Lower lobe of right lung (tissue), 2 donors: ENCODE measurements around the gene TMPRSS2. TPM values are rescaled to one million over a fixed set of nuclear protein-coding genes. Genes with fewer than 3 reads are reported as not detected.

ENCODE experiments used
- ATAC-seq, 2 donors: fragments of 200-7000 bp; cut with Tn5 transposase; one replicate each; pipeline ENCODE4 v1.9.1; 2020 to 2022; ENCODE audit warnings: mild to moderate bottlenecking in 2 of 2, moderate library complexity in 2 of 2
- DNase-seq: peaks from one replicate; pipeline ENCODE4 v3.0.0-alpha.2; 2020
- H3K27ac ChIP-seq: fragments of 200-600 bp; one replicate; pipeline ENCODE4 v1.8.0; 2022
- H3K27me3 ChIP-seq: fragments of 200-600 bp; one replicate; pipeline ENCODE4 v1.8.0; 2022; ENCODE audit warnings: low read depth
- H3K36me3 ChIP-seq: fragments of 200-600 bp; one replicate; pipeline ENCODE4 v1.8.0; 2022; ENCODE audit warnings: mild to moderate bottlenecking
- H3K4me1 ChIP-seq: fragments of 200-600 bp; one replicate; pipeline ENCODE4 v1.8.0; 2022
- H3K4me3 ChIP-seq: fragments of 200-600 bp; one replicate; pipeline ENCODE4 v1.8.0; 2022; ENCODE audit warnings: mild to moderate bottlenecking
- H3K9me3 ChIP-seq: fragments of 200-600 bp; one replicate; pipeline ENCODE4 v1.8.0; 2022
- CTCF ChIP-seq: fragments of 200-600 bp; IDR thresholded peaks from one replicate; pipeline ENCODE4 v1.8.0; 2022; ENCODE audit warnings: antibody characterized with exemption, mild to moderate bottlenecking
- intact Hi-C: fragments of 100-400 bp; cut with DNase I; formaldehyde crosslinking; loops from one replicate; pipeline ENCODE4 v1.11.0; 2022
- total RNA-seq: library from RNA; stranded (reverse); fragmentation: NEBNext Ultra II Directional; extraction: Animal tissue kit (Norgen Biotek cat#: 25700); gene quantifications from one replicate; pipeline ENCODE4 v1.2.1, GENCODE V29; 2021
- donor health status: DM: no; HTN: yes; CAD: no; lungs with severe emphysema.

TMPRSS2 gene
- total RNA-seq, 1 donor from 2014 or later, result 87.7 TPM

- Histone ChIP-seq H3K4me3 (no peak overlapping the region), H3K27ac (no peak overlapping the region), H3K4me1 (no peaks in the 10 kb centered on the region), H3K27me3 (no peaks in the 10 kb centered on the region), H3K9me3 (peaks cover 5% of the 10 kb centered on the region), H3K36me3 (peaks cover 94% of the 10 kb centered on the region)
- intact Hi-C loops, result no loop called here
- no peak for TF ChIP-seq CTCF
- DNase-seq (no peak), ATAC-seq (peak in 1 of 2 donors; percentile 73)
Measured at GRCh38 chr21:41433566-41433965, 74.4 kb downstream of the TMPRSS2 start.

DNA sequence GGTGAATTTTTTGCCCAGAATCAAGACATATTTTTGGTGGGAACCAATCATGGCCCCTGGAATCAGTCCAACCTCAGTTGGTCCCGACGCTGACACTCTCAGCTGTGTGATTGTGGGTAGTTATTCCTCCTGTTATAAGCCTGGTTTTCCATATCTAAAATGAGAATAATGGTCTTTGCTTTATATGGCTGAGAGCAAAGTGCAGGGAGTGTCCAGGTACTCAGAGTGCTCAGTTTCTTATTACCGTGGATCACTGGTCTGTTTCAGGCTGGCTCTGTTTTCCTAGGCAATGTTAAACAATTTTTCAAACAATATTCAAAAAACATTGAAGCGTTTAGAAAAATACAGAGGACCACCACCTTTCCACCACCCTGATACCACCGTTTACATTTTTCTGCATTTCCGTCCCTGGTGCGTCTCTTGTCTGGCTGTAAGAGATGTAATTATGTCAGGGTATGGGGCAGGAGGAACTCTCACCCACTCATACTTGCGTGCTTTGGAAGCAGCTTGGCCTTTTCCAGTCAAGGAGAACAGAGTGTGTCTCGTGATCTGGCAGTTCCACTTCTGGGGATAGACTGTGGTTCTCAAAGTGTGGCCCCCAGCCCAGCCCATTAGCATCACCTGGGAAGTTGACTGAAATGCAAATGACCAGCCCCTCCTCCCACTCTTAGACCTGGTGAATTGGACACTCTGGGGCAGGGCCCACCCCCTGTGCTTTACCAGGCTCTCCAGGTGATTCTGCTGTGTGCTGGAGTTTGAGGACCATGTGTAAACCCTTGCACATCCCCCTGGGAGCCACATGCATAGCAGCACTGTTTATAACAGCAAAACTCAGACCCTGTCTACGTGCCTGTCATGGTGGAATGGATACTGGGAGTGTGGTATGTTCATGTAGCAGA is 75.1 kb downstream of the TMPRSS2 start:
- Histone ChIP-seq H3K9me3 (peaks cover 5% of the 10 kb centered on the region), H3K4me3 (no peak overlapping the region), H3K36me3 (peaks cover 94% of the 10 kb centered on the region), H3K27me3 (no peaks in the 10 kb centered on the region), H3K4me1 (no peaks in the 10 kb centered on the region), H3K27ac (no peak overlapping the region)
- ATAC-seq (peak in 1 of 2 donors; percentile 22), DNase-seq (no peak)
- intact Hi-C loops, result no loop called here
- TF ChIP-seq CTCF, result no peak

- H3K4me1 ChIP-seq, result peaks cover 8% of the 10 kb centered on the region
- peaks cover 5% of the 10 kb centered on the region for H3K9me3 ChIP-seq
- H3K27me3 ChIP-seq, result no peaks in the 10 kb centered on the region
- intact Hi-C loops, result no loop called here
- H3K36me3 ChIP-seq, result peaks cover 86% of the 10 kb centered on the region
- TF ChIP-seq CTCF, result no peak
- DNase-seq, result no peak
- H3K27ac ChIP-seq, result no peak overlapping the region
- H3K4me3 ChIP-seq, result no peak overlapping the region
- ATAC-seq, result no peak
Measured at GRCh38 chr21:41431788-41432548, 76.0 kb downstream of the TMPRSS2 start.

DNA sequence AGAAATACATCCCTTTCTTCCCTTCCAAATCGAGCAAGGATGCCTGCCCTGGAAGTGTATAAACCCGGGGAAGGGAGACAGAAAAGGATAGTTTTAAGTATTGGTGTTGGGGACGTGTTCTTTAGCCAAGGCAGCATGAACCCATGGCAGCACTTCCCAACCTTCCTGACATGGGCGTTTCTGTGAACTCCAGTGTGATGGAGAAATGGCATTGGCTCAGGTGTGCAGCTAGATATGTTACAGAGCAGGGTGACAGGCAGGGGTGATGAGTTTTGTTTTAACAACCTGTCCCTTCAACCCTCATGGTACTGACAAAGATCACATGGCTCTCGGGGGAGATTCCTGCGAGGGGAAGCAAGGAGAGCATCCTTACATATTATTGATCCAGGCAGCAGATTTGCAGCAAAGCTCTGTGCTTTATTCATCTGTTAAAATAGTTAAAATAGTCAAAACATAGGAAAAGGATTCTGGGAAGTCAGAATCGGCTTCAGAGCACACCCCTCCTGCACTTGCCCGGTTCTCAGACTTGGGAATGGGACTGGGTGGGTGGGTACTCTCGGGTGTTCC is 78.0 kb downstream of the TMPRSS2 start:
- intact Hi-C loops, result no loop called here
- TF ChIP-seq CTCF, result no peak
- peaks cover 68% of the 10 kb centered on the region for H3K36me3 ChIP-seq
- DNase-seq, result no peak
- no peak overlapping the region for H3K27ac ChIP-seq
- H3K27me3 ChIP-seq, result no peaks in the 10 kb centered on the region
- H3K9me3 ChIP-seq, result peaks cover 5% of the 10 kb centered on the region
- peaks cover 18% of the 10 kb centered on the region for H3K4me1 ChIP-seq
- ATAC-seq, result no peak
- H3K4me3 ChIP-seq, result no peak overlapping the region

DNA sequence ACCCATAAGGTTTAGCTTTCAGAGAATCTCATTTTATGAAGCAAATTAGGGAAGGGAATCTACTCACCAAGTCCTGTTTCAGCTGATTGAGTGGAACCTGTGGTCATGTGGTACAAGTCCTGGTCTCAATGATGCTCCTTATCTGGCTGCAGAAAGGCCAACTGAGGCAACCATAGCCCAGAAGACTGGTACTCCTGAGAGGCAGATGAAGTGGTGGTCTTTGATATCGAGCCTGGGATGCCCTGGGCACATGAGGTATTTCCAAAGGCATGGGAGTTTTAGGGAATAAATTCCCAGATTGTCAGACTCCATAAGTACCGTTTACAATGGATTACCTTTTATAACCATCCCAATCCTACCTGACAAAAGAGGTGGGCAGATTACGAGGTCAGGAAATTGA is 78.7 kb downstream of the TMPRSS2 start:
- intact Hi-C loops, result no loop called here
- DNase-seq, result no peak

More for the DNA sequence above, 78.7 kb downstream of the TMPRSS2 start:
- Histone ChIP-seq H3K27me3 (no peaks in the 10 kb centered on the region), H3K4me3 (no peak overlapping the region), H3K27ac (no peak overlapping the region), H3K9me3 (no peaks in the 10 kb centered on the region), H3K4me1 (peaks cover 18% of the 10 kb centered on the region), H3K36me3 (peaks cover 63% of the 10 kb centered on the region)
- no peak for ATAC-seq
- no peak for TF ChIP-seq CTCF
